HL-60 (cell line): ENCODE measurements around the gene HSF2.

Experiments
- GABPA ChIP-seq: IDR thresholded peaks from 2 replicates; pipeline ENCODE4 v1.6.1; 2012; ENCODE audit warnings: low read depth
- POLR2AphosphoS5 ChIP-seq: IDR thresholded peaks from 2 replicates; pipeline ENCODE4 v1.6.1; 2012; ENCODE audit warnings: low read depth
- SPI1 ChIP-seq: IDR thresholded peaks from 2 replicates; pipeline ENCODE4 v1.6.1; 2012; ENCODE audit warnings: low read depth, mild to moderate bottlenecking, borderline replicate concordance
- TF ChIP-seq, protein P1 (sequence below): IDR thresholded peaks from one replicate; pipeline ENCODE4 v1.5.1; 2011; ENCODE audit warnings: low read length, control low read depth, inconsistent platforms; ENCODE audit not compliant: insufficient read depth
- TF ChIP-seq, protein P2 (sequence below): IDR thresholded peaks from 2 replicates; pipeline ENCODE4 v1.6.1; 2012; ENCODE audit warnings: low read depth; ENCODE audit not compliant: insufficient replicate concordance

DNA sequence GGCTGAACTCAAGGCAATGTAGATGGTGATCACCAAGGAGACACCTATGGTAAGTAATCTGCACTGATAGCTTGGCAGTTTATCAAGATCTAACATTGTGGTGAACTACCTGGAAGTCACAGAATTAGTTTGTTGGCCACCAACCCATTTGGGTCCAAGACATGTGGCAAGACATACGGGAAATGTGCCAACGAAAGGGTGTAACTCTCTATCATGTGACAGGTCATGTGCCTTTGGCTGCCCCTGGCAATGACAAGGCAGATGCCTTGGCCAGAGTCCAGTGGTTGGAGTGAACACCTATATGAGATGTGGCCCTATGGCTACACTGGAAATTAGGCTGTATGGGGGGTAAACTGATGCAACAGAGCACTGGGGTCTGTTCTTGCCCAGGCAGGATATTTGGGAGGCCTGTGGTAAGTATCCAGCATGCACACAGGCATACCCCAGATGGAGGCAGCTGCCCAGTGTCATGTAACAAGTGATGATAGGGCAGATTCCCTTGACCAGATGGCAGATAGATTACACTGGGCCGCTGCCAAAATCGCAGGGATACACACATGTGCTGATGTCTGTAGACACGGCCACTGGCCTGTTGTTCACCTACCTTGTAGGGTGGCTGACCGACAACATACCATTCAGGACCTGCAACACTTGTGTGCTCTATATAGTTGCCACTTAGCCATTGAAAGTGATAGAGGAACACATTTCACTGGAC lies 35.5 kb upstream of the HSF2 start:
- TF ChIP-seq, protein P1, sequence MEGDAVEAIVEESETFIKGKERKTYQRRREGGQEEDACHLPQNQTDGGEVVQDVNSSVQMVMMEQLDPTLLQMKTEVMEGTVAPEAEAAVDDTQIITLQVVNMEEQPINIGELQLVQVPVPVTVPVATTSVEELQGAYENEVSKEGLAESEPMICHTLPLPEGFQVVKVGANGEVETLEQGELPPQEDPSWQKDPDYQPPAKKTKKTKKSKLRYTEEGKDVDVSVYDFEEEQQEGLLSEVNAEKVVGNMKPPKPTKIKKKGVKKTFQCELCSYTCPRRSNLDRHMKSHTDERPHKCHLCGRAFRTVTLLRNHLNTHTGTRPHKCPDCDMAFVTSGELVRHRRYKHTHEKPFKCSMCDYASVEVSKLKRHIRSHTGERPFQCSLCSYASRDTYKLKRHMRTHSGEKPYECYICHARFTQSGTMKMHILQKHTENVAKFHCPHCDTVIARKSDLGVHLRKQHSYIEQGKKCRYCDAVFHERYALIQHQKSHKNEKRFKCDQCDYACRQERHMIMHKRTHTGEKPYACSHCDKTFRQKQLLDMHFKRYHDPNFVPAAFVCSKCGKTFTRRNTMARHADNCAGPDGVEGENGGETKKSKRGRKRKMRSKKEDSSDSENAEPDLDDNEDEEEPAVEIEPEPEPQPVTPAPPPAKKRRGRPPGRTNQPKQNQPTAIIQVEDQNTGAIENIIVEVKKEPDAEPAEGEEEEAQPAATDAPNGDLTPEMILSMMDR: no peak
- TF ChIP-seq, protein P2, sequence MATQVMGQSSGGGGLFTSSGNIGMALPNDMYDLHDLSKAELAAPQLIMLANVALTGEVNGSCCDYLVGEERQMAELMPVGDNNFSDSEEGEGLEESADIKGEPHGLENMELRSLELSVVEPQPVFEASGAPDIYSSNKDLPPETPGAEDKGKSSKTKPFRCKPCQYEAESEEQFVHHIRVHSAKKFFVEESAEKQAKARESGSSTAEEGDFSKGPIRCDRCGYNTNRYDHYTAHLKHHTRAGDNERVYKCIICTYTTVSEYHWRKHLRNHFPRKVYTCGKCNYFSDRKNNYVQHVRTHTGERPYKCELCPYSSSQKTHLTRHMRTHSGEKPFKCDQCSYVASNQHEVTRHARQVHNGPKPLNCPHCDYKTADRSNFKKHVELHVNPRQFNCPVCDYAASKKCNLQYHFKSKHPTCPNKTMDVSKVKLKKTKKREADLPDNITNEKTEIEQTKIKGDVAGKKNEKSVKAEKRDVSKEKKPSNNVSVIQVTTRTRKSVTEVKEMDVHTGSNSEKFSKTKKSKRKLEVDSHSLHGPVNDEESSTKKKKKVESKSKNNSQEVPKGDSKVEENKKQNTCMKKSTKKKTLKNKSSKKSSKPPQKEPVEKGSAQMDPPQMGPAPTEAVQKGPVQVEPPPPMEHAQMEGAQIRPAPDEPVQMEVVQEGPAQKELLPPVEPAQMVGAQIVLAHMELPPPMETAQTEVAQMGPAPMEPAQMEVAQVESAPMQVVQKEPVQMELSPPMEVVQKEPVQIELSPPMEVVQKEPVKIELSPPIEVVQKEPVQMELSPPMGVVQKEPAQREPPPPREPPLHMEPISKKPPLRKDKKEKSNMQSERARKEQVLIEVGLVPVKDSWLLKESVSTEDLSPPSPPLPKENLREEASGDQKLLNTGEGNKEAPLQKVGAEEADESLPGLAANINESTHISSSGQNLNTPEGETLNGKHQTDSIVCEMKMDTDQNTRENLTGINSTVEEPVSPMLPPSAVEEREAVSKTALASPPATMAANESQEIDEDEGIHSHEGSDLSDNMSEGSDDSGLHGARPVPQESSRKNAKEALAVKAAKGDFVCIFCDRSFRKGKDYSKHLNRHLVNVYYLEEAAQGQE: no peak
- TF ChIP-seq POLR2AphosphoS5 (no peak), GABPA (no peak), SPI1 (no peak)
